Suppressor macrophage treated with lipopolysaccharide for 1 hour (primary cell): Measurements from ENCODE around the gene SLC36A2.
A peak's percentile ranks its signal among the peaks of the same experiment; 100 is the strongest.
"Not testable (repeated sequence)": the region's sequence is repeated elsewhere in the genome, so short reads cannot be mapped to it uniquely, and the experiment has no call there.

Experiments
- DNase-seq, 3 donors: peaks; one replicate each; pipeline ENCODE4 v3.0.0-alpha.2; 2020 to 2022

The SLC36A2 gene

GRCh38 chr5:151320481-151320880 is 26.9 kb downstream of the SLC36A2 start:
- no peak for DNase-seq

DNA sequence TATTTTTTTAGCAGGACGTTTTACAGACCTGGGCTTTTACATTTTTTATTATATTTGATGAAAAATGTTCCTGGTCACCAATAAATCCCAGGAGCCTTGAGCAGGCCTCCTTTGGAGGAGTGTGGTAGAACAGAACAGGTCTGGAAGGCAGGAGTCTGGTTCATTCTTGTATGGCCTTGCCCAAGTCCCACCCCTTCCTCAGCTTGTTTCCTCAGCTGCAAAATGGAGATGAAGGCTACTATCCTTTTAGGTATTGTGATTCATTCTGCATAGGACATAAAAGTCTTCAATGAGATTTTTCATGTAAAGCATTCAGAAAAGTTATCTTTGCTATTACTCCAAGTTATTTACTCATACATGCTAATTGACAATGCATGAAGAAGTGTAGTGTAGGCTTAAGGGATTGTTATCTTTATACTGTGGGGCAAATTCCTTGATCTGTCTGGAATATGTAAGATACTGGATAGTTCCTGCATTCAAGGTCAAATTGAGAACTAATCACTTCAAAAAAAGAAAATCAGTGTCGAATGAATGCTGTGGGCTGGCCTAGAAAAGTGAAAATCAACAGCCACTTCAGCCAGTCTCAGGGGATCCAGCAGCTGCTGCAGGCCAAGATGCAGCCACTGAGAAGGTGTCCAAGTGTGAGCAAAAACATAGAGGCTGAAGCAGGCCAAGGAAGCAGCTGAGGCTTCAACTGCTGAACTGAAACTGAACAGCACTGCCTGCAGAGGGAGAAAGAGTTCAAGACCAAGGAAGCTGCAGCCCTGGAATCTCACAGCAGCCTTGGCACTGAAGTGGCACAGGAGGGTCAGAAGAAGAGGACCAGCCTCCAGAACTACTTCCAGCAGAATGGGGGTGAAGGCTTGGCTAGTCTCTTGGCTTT is 28.3 kb downstream of the SLC36A2 start:
- peak in 2 of 3 donors; percentile 22 to 26 for DNase-seq

DNA sequence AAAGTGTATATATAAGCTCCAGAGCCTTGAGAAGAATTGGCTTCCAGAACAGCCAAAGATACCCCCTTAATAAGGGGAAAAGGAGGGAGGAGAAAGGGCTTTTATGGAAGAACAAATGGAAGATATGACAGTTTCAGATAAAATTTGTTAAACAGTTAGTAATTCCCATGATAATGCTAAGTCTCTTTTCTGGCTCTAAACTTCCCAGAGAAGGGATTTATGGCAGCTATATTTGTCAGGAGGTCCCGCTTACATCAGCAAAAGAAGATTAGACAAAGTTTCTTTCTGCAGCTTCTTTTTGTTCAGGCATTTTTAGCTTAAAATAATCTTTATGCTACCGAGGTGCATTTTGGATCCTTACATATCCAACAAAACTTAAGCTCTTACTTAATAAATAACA is 29.5 kb downstream of the SLC36A2 start:
- DNase-seq, result no peak

DNA sequence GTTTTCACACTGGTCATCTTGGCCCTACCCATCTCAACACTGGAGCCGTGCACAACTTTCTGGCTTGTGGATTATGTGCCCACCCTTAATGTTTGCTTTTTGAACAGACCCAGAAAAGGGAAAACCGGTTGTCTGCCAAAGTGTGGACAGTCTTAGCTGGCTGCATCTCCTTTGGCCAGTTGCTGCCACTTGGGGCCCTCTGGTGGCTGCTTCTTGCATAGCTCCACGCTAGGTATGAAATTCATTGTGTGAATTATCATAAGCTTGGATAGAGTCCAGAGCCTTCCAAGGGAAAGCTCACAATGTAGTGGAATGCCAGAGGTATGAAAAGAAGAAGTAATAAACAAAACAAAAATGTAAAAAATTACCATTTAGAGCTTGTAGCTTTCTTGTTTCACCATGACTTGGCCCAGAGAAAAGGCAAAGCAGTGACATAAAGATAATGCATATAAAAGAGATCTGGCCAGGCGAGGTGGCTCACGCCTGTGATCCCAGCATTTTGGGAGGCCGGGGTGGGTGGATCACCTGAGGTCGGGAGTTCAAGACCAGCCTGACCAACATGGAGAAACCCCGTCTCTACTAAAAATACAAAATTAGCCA is 31.3 kb downstream of the SLC36A2 start:
- peak; percentile 83 to 89 (median 87) for DNase-seq

DNA sequence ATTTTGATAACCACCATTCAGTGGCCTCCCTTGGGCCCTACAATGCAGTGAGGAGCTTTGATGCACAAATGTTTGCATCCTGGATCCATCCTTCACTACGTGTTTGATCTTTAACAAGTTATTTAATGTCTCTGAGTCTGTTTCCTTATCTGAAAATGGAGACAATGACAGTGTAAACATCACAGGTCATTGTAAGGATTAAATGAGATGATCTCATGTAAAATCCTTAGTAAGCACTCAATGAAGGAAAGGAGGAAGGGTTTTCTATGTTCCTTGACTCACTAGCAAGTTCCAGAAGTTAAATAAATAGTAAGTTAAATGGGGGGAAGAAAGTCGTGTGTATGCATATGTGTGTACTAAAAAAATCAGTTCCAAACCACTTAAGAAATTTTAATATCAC is 34.0 kb downstream of the SLC36A2 start:
- peak in 2 of 3 donors; percentile 21 to 37 for DNase-seq

DNA sequence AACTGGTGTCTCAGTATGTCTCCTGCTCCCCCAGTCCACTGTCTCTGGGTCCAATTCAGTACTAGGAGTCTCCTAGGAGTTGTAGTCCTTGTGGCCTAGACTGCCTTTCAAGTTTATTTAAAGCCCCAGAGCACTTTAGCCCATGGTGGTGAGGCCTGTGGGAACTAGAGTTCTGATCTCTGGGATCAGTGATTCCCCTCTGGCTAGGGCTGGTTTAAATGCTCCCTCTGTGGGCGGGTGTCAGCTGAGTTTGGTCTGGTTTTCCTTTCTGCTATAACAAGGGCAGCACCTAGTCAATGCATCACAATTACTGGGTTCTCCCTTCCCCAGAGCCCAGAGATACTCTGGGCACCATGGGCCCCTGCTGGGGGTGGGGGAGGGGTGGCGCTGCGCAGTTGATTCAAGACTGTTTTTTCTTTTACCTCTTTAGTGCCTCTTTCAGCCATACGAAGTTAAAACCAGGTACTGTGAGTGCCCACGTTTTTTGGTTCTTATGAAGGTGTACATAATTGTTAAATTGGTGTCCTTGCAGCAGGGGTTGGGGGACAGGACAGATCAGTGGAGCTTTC is 34.5 kb downstream of the SLC36A2 start:
- peak; percentile 35 to 68 (median 46) for DNase-seq

DNA sequence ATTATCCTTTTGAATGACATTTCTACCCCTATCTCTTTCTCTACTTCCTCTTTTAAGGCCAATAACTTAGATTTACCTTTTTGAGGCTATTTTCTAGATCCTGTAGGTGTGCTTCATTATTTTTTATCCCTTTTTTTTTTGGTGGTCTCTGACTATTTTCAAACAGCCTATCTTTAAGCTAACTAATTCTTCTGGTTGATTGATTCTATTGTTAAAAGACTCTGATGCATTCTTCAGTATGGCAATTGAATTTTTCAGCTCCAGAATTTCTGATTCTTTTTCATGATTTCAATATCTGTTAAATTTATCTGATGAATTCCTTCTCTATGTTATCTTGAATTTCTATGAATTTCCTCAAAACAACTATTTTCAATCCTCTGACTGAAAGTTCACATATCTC is 36.4 kb downstream of the SLC36A2 start:
- no peak for DNase-seq

DNA sequence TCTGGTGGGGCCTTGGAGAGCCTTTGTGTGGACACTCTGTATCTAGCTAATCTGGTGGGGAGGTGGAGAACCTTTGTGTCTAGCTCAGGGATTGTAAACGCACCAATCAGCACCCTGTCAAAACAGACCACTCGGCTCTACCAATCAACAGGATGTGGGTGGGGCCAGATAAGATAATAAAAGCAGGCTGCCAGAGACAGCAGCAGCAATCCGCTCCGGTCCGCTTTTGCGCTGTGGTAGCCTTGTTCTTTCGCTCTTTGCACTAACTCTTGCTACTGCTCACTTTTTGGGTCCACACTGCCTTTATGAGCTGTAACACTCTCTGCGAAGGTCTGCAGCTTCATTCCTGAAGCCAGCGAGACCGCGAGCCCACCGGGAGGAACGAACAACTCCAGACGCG is 37.5 kb downstream of the SLC36A2 start:
- DNase-seq, result not testable (repeated sequence)

- DNase-seq, result not testable (repeated sequence)
Observed at GRCh38 chr5:151309266-151309665, 38.1 kb downstream of the SLC36A2 start.

GRCh38 chr5:151303666-151304065 is 43.7 kb downstream of the SLC36A2 start, which contains the start of gene SLC36A3:
SLC36A3 (minus strand) TSS chr5:151303766; CDS start chr5:151303354, 412 bp downstream.
- DNase-seq, result no peak

DNA sequence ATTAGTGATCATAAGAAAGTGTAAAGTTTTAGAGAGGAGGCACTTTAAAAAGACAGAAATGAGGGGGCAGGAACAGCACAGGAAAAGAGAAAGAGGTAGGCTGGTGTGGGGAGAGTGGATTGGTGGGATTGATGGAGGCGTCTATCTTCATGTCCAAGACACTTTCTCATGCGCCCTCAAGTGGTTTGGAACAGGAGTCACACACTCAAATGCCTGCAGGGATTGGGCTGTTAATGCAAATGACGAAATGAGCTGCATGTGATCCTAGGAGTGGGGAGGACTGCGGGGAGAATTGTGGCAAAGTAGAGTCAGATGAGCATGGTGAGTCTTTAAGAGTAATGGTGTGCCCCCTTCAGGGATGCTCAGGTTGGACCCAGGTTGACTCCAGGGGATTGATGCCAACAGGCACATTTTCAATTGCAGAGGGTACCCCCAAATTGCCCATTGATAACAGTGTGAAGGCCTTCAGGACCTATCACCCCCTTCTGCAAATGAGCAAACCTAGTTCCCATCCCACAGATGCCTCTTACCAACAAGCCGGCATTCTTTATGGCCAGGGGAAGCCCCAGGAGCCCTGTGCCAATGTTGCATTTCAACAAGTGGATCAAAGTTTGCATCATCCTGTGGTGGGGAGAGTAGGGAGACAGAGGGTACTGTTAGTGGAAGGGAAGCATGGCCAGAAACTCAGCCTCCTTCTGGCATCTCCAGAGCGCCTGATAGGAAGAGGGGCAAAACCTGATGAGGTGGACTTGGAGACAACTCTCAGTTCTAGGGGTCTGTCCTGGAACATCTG is 49.1 kb downstream of the SLC36A2 start:
- peak; percentile 49 to 74 (median 61) for DNase-seq

DNA sequence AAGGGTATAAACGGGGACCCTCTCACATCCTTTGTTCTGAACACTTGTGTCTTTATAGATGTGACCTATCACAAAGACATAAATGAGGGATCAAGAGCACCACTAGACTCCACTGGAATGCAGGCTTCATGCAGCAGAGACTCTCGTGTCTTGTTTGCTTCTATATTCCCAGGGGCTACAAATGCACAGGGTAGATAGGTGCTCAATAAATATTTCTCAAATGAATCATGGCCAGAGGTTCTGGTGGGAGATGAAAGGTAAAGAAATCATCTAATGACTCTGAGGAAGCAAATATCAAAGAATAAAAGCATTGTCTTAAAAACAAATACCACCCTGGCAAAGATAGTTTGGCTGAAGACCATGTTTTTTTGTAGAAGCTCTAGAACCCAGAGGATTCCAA is 50.4 kb downstream of the SLC36A2 start:
- no peak for DNase-seq

- no peak for DNase-seq
Observed at GRCh38 chr5:151296478-151296830, 50.9 kb downstream of the SLC36A2 start.

DNA sequence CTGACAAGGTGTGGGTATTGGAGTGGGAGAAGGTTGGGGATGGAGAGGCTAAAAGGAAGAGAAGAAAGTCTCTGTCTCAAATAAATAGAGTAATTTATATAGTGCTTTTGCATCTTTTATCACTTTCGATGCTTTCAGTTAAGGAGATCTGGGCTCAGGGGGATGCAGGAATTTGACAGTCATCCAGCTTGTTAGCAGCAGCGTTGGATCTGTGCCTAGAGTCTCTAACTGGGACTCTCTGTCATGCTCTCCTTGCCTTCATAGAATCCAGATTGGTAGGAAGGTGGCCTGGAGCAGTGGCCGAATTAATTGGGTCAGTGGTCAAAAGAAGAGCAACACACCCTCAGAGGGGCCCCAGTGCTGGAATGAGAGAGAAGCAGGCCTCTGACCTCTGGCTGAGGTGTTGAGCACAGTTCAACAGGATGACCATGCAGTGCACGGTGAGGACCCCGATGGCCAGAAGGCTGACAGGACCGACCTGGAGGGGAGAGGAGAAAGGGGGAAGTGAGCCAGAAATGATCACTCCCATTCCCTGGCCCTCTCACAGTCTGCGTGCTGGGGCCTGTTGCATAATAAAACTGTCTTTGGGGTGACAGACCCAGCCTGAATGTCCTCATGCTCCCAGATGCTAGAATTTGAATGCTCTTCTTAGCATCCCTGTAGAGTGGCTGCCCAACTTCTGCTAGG is 51.4 kb downstream of the SLC36A2 start:
- DNase-seq, result peak; percentile 25 to 36 (median 29)

- DNase-seq, result no peak
Observed at GRCh38 chr5:151295138-151295537, 52.2 kb downstream of the SLC36A2 start.

GRCh38 chr5:151293624-151294023 is 53.7 kb downstream of the SLC36A2 start:
- DNase-seq, result no peak

- DNase-seq, result no peak
Observed at GRCh38 chr5:151288180-151288579, 59.2 kb downstream of the SLC36A2 start.

- DNase-seq, result no peak
Observed at GRCh38 chr5:151286246-151286645, 61.1 kb downstream of the SLC36A2 start.

DNA sequence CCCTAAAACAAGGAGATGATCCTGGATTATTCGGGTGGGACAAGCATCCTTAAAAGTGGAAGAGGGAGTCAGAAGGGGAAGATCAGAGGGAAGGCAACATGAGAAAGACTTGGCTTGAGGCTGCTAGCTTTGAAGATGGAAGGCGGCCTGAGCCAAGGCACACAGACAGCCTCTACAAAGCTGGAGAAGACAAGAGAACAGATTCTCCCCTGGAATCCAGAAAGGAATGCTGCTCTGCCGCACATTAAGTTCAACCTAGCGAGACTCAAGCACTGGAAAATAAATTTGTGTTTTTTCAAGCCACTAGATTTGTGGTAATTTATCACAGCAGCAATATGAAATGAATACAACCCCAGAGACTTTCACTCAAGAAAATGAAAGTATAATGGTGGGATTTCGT is 61.7 kb downstream of the SLC36A2 start:
- no peak for DNase-seq

DNA sequence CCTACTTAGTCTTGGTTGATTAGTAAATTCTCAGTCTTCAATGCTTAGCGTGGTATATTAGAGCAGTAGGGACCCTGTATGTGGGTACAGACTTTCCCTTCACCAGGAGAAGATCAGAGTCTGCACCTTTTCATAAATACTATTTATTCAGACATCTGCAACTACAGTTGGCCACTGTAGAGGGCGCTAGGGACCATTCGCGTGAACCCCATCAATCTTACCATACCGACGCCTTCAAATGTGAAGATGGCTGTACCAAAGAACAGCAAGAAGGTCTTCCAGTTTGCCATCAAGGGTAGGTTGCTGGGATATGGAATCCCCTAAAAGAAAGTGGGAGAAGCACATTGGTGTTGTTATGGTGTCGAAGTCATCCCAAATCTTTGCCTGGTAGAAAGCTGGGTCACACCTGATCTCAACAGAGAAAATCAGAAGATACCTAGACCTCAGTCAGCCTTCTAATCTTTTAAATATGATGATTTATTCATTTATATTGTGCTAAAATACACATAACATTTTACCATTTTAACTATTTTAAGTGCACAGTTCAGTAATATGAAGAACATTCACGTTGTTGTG is 62.9 kb downstream of the SLC36A2 start:
- DNase-seq, result peak in 1 of 3 donors; percentile 41

GRCh38 chr5:151283120-151283825 is 64.1 kb downstream of the SLC36A2 start:
- DNase-seq, result no peak
